Renal cortex interstitium (tissue), 11 donors: Measurements from ENCODE around the gene IL36B. TPM values are rescaled to one million over a fixed set of nuclear protein-coding genes. Genes with fewer than 3 reads are reported as not detected.

ENCODE experiments used
- DNase-seq, 11 donors: peaks; one replicate each; pipeline ENCODE4 v3.0.0-alpha.2; 2013; ENCODE audit warnings: low read depth in 9 of 11, low spot score in 4 of 11; ENCODE audit errors: extremely low read depth in 1 of 11
- polyA plus RNA-seq, 3 donors: library from polyadenylated mRNA; unstranded; fragments of 120-200 nt; gene quantifications; one replicate each; pipeline ENCODE4 v1.2.1, GENCODE V29; 2013; ENCODE audit not compliant: insufficient read length in 3 of 3

IL36B gene
- polyA plus RNA-seq, 3 donors: not detected

DNA sequence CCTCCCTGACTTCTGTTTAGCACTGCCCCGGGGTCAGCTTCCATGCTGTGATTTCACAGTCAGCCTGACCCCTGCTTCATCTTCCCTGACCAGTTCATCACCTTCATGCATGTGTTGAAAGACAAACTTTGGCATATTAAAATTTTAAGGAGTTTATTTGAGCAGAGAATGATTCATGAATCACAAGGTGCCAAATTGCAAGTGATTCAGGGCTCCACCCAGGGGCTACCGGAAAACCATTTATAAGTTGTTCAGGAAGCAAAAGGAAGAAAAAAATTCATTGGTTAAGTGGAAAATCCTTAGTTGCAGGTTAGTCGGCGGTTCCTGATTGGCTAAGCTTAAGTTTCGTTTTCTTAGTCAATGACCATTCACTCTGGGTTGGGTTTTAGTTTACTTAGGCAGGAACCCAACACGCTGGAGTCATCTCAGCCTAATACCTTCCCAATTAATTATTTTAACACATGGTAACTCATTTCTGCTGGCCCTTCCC lies 25.7 kb upstream of the IL36B start:
- no peak for DNase-seq

DNA sequence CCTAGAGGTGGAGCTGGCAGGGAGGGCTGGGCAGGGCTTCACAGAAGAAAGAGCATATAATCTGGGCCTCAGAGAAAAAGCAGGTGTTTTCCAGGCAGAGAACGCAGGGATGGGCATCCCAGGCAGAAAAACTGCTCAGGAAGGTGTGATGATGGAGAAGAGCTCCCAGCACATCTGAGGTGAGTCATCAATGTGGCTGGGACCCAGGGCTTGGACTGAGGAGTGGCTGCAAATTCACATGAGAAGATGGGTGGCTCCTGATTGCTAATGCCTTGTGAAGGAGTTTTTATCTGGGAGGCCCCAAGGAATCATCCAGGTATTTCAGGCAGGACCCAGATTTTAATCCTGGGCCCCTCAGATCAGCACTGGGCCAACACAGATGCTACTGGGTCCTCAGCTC lies 25.3 kb upstream of the IL36B start:
- DNase-seq: no peak

DNA sequence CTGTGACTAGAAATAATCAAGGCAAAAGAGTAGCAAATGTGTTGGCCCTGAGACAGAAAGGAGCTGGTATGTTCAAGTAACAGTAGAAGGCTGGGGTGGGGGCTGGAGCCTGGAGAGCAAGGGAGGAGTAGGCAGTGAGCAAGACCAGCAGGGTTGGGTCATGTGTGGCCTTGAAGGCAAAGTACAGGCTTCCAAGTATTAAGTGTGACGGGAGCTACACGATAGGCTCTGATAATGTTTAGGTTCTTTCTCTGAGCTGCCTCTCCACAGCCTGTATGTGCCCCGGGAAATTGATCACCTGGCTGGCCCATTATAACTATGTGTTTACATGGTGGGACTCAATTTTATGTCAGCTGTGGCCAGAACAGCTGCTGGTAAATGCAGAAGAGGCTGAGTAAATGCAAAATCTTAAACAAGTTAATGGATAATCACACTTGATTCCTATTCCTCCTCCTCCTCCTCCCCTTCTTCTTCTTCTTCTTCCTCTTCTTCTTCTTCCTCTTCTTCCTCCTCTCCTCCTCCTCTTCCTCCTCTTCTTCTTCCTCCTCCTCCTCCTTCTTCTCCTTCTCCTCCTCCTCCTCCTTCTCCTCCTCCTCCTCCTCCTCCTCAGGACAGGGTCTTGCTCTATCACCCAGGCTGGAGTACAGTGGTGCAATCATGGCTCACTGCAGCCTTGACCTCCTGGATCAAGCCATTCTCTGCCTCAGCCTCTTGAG lies 24.4 kb upstream of the IL36B start:
- no peak for DNase-seq

DNA sequence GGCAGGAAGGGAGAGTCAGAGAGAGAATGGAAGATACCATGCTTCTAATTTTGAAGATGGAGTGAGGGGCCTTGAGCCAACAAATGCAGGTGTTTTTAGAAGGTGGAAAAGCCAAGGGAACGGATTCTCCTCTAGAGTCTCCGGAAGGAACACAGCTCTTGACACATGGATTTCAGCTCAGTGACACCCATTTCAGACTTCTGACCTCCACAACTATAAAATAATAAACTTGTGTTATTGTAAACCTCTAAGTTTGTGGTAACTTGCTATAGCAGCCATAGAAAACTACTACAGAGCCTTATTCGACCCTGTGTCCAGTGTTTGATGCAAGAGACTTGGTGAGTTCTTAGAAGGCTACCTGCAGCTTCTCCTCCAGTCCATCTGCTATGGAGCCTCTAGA lies 22.9 kb upstream of the IL36B start:
- no peak for DNase-seq

DNA sequence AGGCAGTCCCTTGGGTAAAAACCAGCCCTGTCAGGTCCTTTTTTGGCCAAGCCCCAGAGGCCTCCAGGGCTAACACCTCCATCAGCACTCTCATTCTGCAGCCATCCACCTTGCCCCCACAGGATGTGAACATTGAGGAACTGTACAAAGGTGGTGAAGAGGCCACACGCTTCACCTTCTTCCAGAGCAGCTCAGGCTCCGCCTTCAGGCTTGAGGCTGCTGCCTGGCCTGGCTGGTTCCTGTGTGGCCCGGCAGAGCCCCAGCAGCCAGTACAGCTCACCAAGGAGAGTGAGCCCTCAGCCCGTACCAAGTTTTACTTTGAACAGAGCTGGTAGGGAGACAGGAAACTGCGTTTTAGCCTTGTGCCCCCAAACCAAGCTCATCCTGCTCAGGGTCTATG lies 22.4 kb upstream of the IL36B start:
- DNase-seq: no peak

DNA sequence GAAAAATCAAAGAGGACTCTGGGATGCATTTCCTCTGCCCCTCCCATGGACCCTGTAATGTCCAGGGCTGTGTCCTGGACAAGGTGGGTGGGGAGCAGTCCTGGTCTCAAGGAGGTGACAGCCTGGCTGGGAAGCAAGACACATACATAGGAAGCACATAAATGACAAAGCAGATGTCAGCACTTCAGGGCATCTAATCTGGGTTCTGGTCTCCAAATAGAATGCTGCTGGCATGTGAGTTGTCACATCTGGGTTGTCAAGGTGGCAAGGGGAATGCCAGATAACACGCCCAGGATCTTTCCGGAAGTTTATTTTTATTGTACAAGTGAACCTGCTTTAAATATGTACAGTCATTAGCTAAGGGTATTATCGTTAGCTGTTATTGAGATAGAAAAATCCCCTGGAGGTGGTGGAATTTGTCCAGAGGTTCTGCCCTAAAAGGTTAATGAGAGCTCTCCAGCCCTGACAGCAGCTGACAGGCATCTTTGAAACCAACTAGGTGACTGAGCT lies 20.7 kb upstream of the IL36B start:
- no peak for DNase-seq

DNA sequence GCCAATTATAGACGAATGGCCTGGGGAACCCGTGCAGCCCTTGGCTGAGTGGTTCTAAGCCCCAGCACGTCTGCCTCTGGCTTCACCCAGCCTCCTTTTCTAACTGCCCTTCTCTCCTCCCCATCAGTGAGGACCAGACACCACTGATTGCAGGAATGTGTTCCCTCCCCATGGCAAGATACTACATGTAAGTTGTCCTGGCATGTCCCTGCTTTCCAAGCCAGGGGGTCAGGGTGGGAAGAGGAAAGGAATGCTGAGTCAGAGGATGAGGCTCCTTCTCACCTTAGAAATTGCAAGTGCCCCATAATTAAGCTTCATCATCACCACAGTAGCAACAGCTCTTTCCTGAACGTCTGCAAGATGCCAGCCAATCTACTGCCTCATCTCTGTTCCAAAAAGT lies 19.9 kb upstream of the IL36B start:
- no peak for DNase-seq

DNA sequence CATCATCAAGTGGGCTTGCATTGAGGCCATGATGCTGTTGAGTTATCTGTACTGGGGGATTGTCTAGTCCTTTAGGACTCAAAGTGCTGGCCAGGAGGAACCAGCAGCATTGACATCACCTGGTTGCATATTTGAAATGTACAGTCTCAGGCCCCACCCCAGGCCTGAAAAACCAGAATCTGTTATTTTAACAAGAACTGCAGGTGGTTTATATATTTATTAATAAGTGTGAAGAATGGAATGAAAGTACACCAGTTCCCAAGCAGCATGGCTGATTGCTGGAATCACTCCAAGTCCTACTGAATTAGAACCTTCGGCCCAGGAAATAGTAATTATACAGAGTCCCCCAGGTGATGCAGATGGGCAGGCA lies 17.9 kb upstream of the IL36B start:
- DNase-seq: no peak

DNA sequence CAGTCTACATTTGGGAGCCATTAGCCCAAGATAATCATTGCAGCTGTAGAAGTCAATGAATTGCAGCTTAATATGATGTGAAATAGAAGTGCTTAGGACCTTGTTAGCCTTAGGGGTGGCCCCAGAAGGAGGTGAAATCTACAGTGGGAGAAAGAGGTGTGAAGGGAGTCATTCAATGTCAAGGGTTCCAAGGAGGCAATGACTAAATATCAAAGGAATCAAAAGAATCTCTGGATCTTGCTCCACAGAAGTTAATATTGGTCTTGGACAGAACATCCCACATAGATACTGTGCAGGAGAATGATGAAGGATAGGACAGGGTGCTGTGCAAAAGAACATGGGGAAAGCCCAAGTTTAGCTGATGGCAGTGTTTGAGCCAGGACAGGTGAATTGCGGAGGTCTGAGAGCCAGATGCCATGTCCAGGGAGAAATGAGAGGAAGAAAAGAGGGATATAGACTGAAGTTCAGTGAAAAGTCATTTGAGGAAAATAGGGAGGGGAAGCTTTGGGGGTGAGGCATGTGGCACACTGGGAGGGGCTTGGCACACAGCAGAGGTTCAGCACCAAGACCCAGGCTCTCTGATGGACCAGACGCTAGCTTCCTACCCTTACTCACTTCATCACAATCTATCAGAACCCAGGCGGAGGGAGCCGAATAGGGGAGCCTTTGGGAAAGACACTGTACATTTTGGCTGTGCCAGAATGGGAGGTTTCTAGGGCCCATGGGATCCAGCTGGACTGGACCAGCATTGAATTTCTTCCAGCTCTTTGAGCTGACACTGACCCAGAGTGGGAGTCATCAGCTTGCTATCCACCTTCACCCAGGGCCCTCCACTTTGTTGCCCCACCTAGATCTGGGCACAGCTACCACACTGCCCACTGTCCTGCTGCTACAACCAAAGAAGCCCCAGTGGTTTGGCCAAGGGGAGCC lies 17.3 kb upstream of the IL36B start:
- no peak for DNase-seq

DNA sequence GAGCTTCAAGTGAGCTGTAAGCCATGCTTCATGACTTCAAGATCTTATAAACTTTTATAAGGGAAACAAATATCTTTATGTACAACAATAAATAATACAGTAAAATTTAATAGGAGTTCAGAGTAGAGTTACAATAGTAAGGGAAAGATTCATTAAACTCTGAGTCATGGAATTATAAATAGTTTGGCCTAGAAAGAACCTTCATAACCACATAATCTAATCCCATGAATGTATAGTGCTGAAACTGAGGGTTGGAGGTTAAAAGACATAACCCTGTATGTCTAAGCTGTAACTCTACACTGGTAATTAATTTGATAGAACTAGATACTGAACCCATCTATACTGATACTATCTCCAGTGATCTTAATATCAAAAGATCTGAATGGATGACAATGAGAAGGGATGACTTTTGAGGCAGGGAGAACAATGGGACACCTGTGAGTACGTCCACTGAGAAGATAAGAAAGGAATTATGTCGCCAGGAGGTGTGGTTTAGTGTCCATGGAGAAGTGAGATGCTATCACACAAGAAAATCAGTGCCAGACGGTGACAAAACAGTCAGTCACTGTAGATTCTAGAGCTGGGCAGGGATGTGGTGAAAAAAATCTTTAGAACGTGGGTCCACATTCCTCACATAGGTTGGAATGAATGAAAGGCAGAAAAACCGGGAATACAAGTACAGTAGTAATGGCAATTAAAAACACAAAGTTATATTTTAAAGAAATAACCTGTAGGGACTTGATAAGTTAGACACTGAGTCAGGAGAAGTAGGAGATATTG lies 16.2 kb upstream of the IL36B start:
- DNase-seq: no peak

DNA sequence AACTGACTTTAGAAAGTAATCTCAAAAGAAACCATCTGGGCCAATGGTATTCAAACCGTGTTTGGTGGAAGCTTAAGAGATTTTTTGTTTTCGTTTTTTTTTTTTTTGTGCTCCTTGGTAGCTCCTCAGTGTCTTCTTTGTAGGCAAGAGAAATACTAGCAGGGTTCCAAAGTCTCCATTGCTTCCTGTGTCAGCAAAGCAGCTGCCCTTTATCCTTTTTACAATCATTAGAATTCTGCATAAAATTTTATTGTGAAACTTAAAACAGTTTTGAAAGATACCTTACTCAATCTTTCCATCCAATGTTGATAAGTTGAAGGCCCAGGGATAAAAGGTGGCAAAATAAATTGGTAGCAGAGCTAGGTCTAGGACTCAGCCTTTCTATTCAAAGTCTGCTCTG lies 15.6 kb upstream of the IL36B start:
- no peak for DNase-seq

DNA sequence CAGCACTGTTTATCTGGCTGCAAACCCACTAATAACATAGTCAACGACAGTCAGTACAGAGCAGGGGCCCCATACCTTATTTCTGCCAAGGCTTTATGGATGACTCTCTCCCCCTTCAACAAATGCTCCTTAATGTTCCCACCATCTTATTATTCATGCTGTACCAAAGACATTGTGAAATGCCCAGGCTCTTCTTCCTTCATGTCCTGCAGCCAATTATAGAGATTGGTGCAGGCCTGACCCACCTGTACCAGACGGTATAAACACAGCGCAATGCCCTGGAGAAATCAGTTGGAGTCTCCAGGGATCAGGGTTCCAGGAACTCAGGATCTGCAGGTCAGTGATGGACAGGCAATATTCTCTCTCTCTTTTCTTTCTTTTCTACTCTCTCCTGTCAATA lies 15.0 kb upstream of the IL36B start, which contains the start of gene IL1F10:
Gene IL1F10 (plus strand): TSS at position 290 of the 400 bp plus-strand sequence. CDS start 4,769 bp downstream, outside the sequence.
- DNase-seq: no peak

DNA sequence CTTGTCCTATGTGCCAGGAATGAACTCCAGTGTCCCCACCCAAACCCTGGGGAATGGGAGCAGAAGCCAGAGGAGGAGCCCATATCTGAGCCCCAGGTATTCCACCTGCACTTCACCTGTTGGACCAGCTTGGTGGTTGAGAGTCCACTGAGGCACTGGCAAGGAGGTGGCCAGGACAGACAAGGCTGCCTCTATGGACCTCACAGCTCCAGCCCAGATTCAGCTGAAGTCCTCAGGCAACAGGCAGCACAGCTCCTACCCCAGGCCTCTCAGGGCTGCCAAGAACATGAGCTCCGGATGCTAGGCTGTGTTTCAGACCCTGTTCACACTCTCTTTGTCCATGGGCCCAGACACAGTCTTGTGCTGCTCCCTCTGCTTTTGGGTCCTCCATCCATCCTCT lies 12.2 kb upstream of the IL36B start:
- DNase-seq: no peak

DNA sequence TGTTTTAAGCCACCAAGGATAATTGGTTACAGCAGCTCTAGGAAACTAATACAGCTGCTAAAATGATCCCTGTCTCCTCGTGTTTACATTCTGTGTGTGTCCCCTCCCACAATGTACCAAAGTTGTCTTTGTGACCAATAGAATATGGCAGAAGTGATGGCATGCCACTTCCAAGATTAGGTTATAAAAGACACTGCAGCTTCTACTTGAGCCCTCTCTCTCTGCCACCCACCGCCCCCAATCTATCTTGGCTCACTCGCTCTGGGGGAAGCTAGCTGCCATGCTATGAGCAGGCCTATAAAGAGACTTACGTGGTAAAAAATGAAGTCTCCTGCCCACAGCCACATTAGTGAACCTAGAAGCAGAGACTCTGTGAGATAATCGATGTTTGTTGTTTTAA lies 11.6 kb upstream of the IL36B start:
- DNase-seq: no peak

DNA sequence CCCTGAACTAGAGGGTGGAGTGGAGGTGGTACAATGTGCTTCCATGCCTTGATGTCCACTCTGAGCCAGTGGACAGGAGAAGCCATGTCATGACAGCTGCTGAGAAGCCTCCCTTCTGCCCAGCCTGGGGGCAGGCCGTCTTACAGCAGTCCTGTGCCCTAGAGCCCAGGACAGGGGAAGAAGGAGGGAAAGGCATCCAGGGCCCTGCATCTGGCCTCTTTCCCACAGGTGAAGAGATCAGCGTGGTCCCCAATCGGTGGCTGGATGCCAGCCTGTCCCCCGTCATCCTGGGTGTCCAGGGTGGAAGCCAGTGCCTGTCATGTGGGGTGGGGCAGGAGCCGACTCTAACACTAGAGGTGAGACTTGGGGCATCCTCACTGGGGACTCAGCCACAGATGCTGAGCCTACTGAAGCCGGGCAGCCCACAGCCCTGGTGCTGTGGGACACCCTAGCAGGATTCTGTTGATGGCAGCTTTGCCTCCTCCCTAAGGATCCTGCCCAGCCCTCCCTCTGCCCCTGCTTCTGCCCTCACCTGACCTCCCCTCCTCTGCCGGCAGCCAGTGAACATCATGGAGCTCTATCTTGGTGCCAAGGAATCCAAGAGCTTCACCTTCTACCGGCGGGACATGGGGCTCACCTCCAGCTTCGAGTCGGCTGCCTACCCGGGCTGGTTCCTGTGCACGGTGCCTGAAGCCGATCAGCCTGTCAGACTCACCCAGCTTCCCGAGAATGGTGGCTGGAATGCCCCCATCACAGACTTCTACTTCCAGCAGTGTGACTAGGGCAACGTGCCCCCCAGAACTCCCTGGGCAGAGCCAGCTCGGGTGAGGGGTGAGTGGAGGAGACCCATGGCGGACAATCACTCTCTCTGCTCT lies 9.5 kb upstream of the IL36B start:
- DNase-seq: no peak

DNA sequence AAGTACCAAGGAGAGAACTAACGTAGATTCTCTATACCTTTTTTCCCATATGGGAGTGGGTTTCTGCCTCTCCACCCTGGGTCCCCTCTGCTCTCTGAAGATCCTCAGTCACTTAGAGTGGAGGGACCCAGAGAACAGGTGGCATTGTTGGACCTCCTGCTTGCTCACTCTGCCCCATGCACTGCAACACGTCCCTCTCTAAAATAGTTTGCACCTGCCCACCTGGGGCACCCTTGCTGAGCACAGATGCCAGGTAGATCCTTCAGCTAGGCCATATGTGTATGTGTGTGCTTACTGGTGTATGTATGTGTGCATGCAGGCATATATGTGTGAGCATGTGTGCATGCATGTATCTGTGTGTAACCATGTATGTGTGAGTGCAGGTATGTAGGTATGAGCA lies 8.6 kb upstream of the IL36B start:
- DNase-seq: no peak

DNA sequence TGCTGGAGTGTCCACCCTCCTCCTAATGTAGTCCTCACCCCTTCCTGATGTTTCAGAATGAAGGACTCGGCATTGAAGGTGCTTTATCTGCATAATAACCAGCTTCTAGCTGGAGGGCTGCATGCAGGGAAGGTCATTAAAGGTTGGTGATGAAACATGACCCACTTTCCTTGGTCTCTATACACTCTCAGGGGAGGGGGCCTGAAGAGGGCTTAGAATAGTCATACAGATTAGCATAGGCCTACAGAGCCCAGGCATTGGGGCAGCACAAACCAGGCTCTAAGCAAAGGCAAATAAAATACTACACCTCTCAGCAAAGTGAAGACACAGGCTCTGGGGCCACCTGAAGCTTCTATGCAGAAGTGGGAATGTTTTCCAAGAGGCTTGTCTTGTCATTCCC lies 8.1 kb upstream of the IL36B start:
- DNase-seq: no peak

DNA sequence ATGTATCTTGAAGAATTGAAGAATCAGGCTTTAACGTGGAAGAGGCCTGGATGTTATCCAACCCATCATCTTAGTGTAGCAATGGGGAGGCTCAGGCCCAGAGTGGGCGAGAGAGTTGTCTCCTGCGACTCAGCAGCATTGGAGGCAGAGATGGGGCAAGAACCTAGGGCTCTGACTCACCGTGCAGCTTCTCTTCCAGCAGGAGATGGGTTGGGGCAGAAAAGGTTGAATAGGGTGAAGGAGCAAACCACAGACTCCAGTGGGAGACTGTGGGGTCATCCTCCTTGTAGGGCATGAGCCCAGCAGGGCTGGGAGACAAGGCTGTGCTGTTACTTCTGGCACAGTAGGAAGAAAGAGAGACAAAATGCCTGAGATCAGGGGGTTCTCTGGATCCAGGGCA lies 7.7 kb upstream of the IL36B start:
- DNase-seq: no peak
